LNCAP (cell line): ENCODE data around the gene CLPTM1.

Experiments
- CTCF ChIP-seq: fragments of 450-650 bp; IDR thresholded peaks from 2 replicates; pipeline ENCODE4 v1.5.1; 2017; ENCODE audit warnings: mild to moderate bottlenecking

CLPTM1 gene

GRCh38 chr19:44954278-44954648 lies 917 bp upstream of the CLPTM1 start:
- TF ChIP-seq CTCF = no peak

GRCh38 chr19:44955505-44956439 lies 592 bp downstream of the CLPTM1 start:
- TF ChIP-seq CTCF = no peak

- no peak for TF ChIP-seq CTCF
These were observed 2.3 kb downstream of the CLPTM1 start for GRCh38 chr19:44957526-44957925.

- TF ChIP-seq CTCF = no peak
These were observed 2.9 kb downstream of the CLPTM1 start for GRCh38 chr19:44958090-44958489.

- TF ChIP-seq CTCF = no peak
These were observed 4.5 kb downstream of the CLPTM1 start for GRCh38 chr19:44959691-44960090.

GRCh38 chr19:44960906-44961728 lies 5.9 kb downstream of the CLPTM1 start:
- no peak for TF ChIP-seq CTCF

- TF ChIP-seq CTCF = no peak
These were observed 6.6 kb downstream of the CLPTM1 start for GRCh38 chr19:44961821-44962220.
